Measurements from ENCODE around the gene SGMS1. TPM values are rescaled to one million over a fixed set of nuclear protein-coding genes. Genes with fewer than 3 reads are reported as not detected.

SGMS1 gene
- total and polyA plus RNA-seq, 2 donors from 2014 or later = 13.6 to 100 TPM

DNA sequence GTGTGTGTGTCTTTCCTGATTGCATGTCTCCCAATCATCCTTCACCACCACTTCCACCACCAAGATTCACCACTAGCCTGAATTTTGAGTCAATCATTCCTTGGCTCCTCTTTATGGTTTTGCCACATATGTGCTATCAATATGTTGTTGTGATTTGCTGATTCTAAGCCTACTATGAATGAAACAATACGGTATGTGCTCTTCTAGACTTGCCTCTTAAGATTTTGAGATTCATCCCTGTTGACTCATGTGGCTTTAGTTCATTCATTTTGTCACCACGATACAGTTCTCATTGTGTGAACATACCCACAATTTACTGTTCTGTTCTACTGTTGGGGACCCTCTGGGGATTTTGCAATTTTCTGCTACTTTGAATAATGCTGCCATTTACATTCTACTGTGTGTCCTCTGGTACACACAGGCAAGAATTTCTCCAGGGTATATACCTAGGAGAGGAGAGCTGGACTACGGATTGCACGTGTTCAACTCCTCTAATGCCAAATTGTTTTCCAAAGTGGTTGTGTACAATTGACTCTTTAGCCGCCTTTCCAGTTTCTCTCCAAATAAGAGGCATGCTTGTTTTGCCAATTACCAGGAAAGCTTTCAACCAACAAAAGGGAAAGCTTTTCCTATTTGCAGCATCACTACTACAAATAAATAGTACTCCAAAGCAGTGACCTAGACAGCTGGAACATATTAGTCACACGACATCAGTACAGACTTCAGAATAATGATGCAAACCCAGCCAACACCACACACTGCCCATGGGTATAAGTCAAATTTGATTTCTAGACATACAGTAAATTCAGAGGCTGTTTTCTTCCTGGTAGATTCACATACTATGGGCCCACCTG, 30.0 kb downstream of the SGMS1 start:
- intact Hi-C loops (cut with DNase I) = no loop called here
- Histone ChIP-seq H3K9ac (ENCODE audit: low read length in 3 of 3) (no peak overlapping the region), H3K27me3 (ENCODE audit: control insufficient read depth, insufficient read depth, low read length) (no peaks in the 10 kb centered on the region), H3K9me3 (ENCODE audit: control insufficient read depth in 2 of 3, insufficient read depth in 1 of 3, low read length in 3 of 3) (no peaks in the 10 kb centered on the region), H3K27ac (ENCODE audit: low read depth in 2 of 2, low read length in 2 of 2) (no peak overlapping the region), H3K36me3 (ENCODE audit: control insufficient read depth in 2 of 3, insufficient read depth in 3 of 3, low read length in 3 of 3) (no peaks in the 10 kb centered on the region), H3K4me3 (ENCODE audit: low read length in 3 of 3) (no peak overlapping the region), H3K4me1 (ENCODE audit: control insufficient read depth in 2 of 3, insufficient read depth in 2 of 3, low read depth in 1 of 3, low read length in 3 of 3) (no peaks in the 10 kb centered on the region)
- FAIRE-seq (no peak), DNase-seq (no peak)
- TF ChIP-seq CTCF (IDR thresholded peaks at IDR 0.05; ENCODE audit: borderline replicate concordance, extremely low read depth, insufficient read depth) = no peak

- Histone ChIP-seq H3K9ac (ENCODE audit: low read length in 3 of 3) (no peak overlapping the region), H3K4me3 (ENCODE audit: low read length in 3 of 3) (no peak overlapping the region), H3K36me3 (ENCODE audit: control insufficient read depth in 2 of 3, insufficient read depth in 3 of 3, low read length in 3 of 3) (peaks cover 0 to 4% (median 0%) of the 10 kb centered on the region in 3 donors), H3K27ac (ENCODE audit: low read depth in 2 of 2, low read length in 2 of 2) (no peak overlapping the region), H3K9me3 (ENCODE audit: control insufficient read depth in 2 of 3, insufficient read depth in 1 of 3, low read length in 3 of 3) (no peaks in the 10 kb centered on the region), H3K27me3 (ENCODE audit: control insufficient read depth, insufficient read depth, low read length) (no peaks in the 10 kb centered on the region), H3K4me1 (ENCODE audit: control insufficient read depth in 2 of 3, insufficient read depth in 2 of 3, low read depth in 1 of 3, low read length in 3 of 3) (no peaks in the 10 kb centered on the region)
- DNase-seq (no peak), FAIRE-seq (no peak)
- intact Hi-C loops (cut with DNase I) = no loop called here
- TF ChIP-seq CTCF (IDR thresholded peaks at IDR 0.05; ENCODE audit: borderline replicate concordance, extremely low read depth, insufficient read depth) = no peak
These were observed 30.8 kb downstream of the SGMS1 start for GRCh38 chr10:50592961-50593418.

- no peak for TF ChIP-seq CTCF (IDR thresholded peaks at IDR 0.05; ENCODE audit: borderline replicate concordance, extremely low read depth, insufficient read depth)
- Histone ChIP-seq H3K36me3 (ENCODE audit: control insufficient read depth in 2 of 3, insufficient read depth in 3 of 3, low read length in 3 of 3) (peaks cover 0 to 6% (median 0%) of the 10 kb centered on the region in 3 donors), H3K27me3 (ENCODE audit: control insufficient read depth, insufficient read depth, low read length) (no peaks in the 10 kb centered on the region), H3K9ac (ENCODE audit: low read length in 3 of 3) (no peak overlapping the region), H3K9me3 (ENCODE audit: control insufficient read depth in 2 of 3, insufficient read depth in 1 of 3, low read length in 3 of 3) (no peaks in the 10 kb centered on the region), H3K27ac (ENCODE audit: low read depth in 2 of 2, low read length in 2 of 2) (no peak overlapping the region), H3K4me1 (ENCODE audit: control insufficient read depth in 2 of 3, insufficient read depth in 2 of 3, low read depth in 1 of 3, low read length in 3 of 3) (no peaks in the 10 kb centered on the region), H3K4me3 (ENCODE audit: low read length in 3 of 3) (no peak overlapping the region)
- intact Hi-C loops (cut with DNase I) = no loop called here
- no peak for FAIRE-seq
- DNase-seq = no peak
These were observed 32.8 kb downstream of the SGMS1 start for GRCh38 chr10:50590935-50591334.
